GM12864 (cell line): ENCODE results near the gene CAMK2D.

Experiments used
- DNase-seq: peaks from one replicate; pipeline ENCODE4 v3.0.0-alpha.2; 2011; ENCODE audit warnings: low read depth
- H3K4me3 ChIP-seq: 2 replicates; pipeline ENCODE4 v1.5.1; 2011; ENCODE audit warnings: mild to moderate bottlenecking, low read depth, low read length, control low read depth
- TF ChIP-seq, protein P1 (sequence below): IDR thresholded peaks from 2 replicates; pipeline ENCODE4 v1.5.1; 2011; ENCODE audit warnings: low read depth, mild to moderate bottlenecking, moderate library complexity, low read length, control low read depth, inconsistent platforms; ENCODE audit errors: missing control alignments

The CAMK2D gene

DNA sequence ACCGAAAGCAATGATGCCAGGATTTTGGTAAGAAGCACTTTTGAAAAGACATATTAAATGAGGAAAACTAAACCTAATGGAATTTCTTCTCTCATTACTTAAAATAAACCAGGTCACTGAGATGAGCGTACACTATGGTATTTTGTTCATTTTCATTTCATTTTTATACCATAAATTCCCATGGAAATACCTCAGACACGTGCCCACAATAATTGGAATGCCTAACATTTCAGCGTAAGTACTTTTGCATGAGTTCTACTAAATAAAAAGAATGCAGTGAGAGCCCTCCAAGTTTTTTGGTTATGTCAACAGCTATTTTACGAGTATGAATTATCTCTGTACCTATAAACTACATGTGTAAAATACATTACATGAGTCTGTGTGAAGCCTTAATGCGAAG is 3.2 kb downstream of the CAMK2D start:
- TF ChIP-seq, protein P1, sequence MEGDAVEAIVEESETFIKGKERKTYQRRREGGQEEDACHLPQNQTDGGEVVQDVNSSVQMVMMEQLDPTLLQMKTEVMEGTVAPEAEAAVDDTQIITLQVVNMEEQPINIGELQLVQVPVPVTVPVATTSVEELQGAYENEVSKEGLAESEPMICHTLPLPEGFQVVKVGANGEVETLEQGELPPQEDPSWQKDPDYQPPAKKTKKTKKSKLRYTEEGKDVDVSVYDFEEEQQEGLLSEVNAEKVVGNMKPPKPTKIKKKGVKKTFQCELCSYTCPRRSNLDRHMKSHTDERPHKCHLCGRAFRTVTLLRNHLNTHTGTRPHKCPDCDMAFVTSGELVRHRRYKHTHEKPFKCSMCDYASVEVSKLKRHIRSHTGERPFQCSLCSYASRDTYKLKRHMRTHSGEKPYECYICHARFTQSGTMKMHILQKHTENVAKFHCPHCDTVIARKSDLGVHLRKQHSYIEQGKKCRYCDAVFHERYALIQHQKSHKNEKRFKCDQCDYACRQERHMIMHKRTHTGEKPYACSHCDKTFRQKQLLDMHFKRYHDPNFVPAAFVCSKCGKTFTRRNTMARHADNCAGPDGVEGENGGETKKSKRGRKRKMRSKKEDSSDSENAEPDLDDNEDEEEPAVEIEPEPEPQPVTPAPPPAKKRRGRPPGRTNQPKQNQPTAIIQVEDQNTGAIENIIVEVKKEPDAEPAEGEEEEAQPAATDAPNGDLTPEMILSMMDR: no peak
- no peak overlapping the region; the same call in 1 of the 2 replicates for H3K4me3 ChIP-seq
- no peak for DNase-seq

DNA sequence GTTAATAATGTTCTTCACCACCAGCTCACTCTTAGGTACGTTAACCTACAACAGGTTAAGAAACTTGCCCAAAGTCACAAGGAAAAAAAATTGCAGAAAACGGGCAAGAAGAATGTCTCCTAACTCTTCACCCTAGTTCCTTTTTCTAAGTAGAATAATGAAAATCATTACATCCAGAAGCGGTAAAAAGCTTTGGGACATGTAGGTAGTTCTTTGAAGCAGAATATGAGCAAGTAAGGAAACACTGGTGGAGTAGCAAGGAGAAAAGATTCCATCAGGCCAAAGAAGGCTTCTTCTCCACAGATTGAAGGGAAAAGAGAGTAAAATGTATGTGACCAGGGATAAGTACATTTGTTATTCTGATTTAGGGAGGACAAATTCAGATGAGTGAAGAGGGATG is 4.1 kb downstream of the CAMK2D start:
- TF ChIP-seq, protein P1: no peak
- no peak overlapping the region for H3K4me3 ChIP-seq
- no peak for DNase-seq

DNA sequence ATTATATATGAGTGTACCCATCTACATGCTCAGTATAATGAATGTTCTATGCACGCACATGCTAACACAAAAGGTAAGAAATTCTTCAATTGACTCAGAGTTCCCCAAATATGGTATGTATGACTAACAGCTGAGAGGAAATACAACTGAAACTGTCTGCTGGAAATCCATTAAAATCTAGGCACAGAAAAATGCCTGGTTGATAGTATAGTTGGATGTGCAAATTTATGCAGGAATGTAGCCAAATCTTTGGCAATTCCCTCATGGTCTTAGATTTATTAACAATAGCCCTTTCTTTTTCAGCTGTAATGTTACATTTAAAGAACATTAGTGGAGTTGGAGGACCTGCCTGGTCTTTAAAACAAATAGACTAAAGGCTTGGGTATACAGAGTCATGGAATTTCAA is 5.5 kb downstream of the CAMK2D start:
- peak; percentile 36 for DNase-seq
- TF ChIP-seq, protein P1: no peak
- no peak overlapping the region for H3K4me3 ChIP-seq

DNA sequence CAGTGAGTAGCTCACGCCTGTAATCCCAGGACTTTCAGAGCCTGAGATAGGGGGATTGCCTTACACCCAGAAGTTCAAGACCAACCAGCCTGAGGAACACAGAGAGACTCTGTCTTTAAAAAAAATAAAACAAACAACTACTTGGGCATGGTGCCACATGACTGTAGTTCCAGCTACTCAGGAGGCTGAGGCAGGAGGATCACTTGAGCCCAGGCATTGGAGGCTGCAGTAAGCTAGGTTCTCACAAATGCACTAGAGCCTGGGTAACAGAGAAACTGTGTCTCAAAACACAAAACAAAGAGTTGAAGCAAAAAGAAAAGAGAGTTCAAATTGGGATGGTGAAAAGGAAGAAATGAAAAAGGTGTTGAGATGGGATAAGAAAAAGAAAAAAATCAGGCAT is 10.8 kb downstream of the CAMK2D start:
- DNase-seq: no peak
- H3K4me3 ChIP-seq: no peak overlapping the region
- TF ChIP-seq, protein P1: no peak

DNA sequence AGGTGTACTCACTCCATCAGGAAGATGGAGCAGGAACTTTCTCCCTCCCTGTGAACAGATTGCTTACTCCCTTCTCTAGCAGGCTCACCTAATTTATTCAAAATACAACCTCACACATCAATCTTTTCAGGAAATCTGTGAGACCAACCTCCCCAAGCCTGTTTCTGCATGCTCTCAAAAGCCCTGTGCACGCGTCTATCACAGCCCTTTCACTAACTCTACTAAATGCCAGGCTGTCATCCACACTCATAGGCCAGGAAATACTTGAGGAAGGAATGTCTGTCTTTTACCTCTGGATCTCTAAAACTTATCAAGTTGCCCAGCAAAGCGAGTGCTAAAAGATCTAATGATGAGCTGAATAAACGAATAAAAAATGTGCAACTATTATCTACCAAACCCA is 11.2 kb downstream of the CAMK2D start:
- DNase-seq: no peak
- TF ChIP-seq, protein P1: no peak
- no peak overlapping the region for H3K4me3 ChIP-seq

DNA sequence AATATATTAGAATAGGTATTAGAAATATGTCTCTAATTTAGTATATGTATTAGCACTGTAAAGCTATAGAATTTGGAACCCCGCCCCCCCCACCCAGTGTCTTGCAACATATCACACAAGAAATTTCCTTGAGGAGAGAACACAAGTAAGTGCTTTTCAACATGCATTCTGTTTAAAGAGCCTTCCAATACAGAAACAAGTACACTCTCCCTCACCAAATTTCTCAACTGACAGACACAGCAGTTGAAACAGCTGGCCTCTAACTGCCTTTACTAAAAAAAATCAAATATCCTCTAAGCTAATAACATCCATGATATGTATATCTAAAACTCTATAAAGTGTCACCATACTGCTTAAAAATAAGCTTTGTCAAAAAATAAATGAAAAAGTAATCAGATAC is 12.4 kb downstream of the CAMK2D start:
- DNase-seq: no peak
- TF ChIP-seq, protein P1: no peak

DNA sequence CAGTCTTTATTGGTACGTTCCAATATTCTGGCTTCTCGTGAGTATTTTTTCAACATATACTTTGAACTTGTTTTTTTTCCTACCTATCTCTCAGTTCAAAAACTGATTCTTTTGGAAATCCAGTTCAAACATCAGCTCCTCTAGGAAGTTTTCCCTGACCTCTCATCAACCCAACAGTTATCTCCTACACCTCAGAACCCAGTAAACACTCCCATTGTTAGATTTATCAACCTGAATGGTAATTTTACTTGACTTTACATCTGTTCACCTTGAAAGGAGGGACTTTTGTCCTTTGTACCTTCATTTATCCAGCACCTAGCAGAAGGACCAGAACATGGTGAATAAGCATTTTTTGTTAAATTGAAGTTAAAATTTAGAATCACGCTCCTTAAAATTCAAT is 13.6 kb downstream of the CAMK2D start:
- TF ChIP-seq, protein P1: no peak
- H3K4me3 ChIP-seq: no peak overlapping the region
- no peak for DNase-seq

More for the DNA sequence above, 12.4 kb downstream of the CAMK2D start:
- H3K4me3 ChIP-seq: no peak overlapping the region
